CD14-positive monocyte (primary cell): ENCODE results near the gene UBE2H. TPM values are rescaled to one million over a fixed set of nuclear protein-coding genes. Genes with fewer than 3 reads are reported as not detected.

Experiments used
- DNase-seq, 3 donors: peaks; one replicate each; pipeline ENCODE4 v3.0.0-alpha.2; 2011 to 2022
- H2AFZ ChIP-seq: 2 replicates; pipeline ENCODE4 v1.6.0; 2012; ENCODE audit warnings: mild to moderate bottlenecking, low read depth, low read length, inconsistent platforms; ENCODE audit not compliant: insufficient read depth, poor library complexity, severe bottlenecking
- H3K27ac ChIP-seq, 2 donors: 1 replicate in 1 of 2; 2 replicates in 1 of 2; pipeline ENCODE4 v1.5.1; 2012 to 2013; ENCODE audit warnings: low read length in 2 of 2, control low read depth in 1 of 2, inconsistent platforms in 1 of 2, low read depth in 1 of 2, mild to moderate bottlenecking in 1 of 2
- H3K27me3 ChIP-seq, 2 donors: one replicate each; pipeline versions ENCODE4 v1.6.0 to v1.6.1; 2011 to 2013; ENCODE audit warnings: low read length in 2 of 2; ENCODE audit not compliant: control insufficient read depth in 2 of 2, insufficient read depth in 2 of 2
- H3K36me3 ChIP-seq, 2 donors: replicated peaks in 1 of 2; 1 replicate in 1 of 2; 2 replicates in 1 of 2; pipeline versions ENCODE4 v1.5.1 to v1.6.1; 2012 to 2013; ENCODE audit warnings: low read length in 2 of 2, control low read depth in 1 of 2, inconsistent platforms in 1 of 2, mild to moderate bottlenecking in 1 of 2; ENCODE audit not compliant: insufficient read depth in 2 of 2, control insufficient read depth in 1 of 2
- H3K4me1 ChIP-seq, 2 donors: 1 replicate in 1 of 2; 2 replicates in 1 of 2; pipeline versions ENCODE4 v1.5.1 to v1.6.1; 2012 to 2013; ENCODE audit warnings: low read length in 2 of 2, control low read depth in 1 of 2, inconsistent platforms in 1 of 2, mild to moderate bottlenecking in 1 of 2, moderate library complexity in 1 of 2; ENCODE audit not compliant: insufficient read depth in 2 of 2, control insufficient read depth in 1 of 2
- H3K4me2 ChIP-seq: replicated peaks from 2 replicates; pipeline ENCODE3; 2012; ENCODE audit warnings: low read length, moderate library complexity, mild to moderate bottlenecking; ENCODE audit not compliant: poor library complexity, severe bottlenecking; ENCODE audit errors: extremely low read depth
- H3K4me3 ChIP-seq, 3 experiments: fragments of 200-600 bp in 1 of 3; sonication (generic) in 1 of 3; replicated peaks in 1 of 3; 1 replicate in 2 of 3; 2 replicates in 1 of 3; pipeline ENCODE4 v1.5.1; 2011 to 2013; ENCODE audit warnings: low read length in 3 of 3, mild to moderate bottlenecking in 3 of 3, control low read depth in 2 of 3, low read depth in 2 of 3, inconsistent platforms in 1 of 3, moderate library complexity in 1 of 3
- H3K79me2 ChIP-seq: 2 replicates; pipeline ENCODE4 v1.6.0; 2012; ENCODE audit warnings: mild to moderate bottlenecking, control low read depth, inconsistent platforms, low read length, moderate library complexity; ENCODE audit not compliant: insufficient read depth
- H3K9ac ChIP-seq: 2 replicates; pipeline ENCODE4 v1.6.0; 2017; ENCODE audit warnings: low read length, mild to moderate bottlenecking; ENCODE audit not compliant: insufficient read depth, poor library complexity, severe bottlenecking
- H3K9me3 ChIP-seq, 2 donors: replicated peaks in 1 of 2; 1 replicate in 1 of 2; 2 replicates in 1 of 2; pipeline versions ENCODE4 v1.5.1 to v1.6.1; 2012 to 2013; ENCODE audit warnings: low read length in 2 of 2, control low read depth in 1 of 2; ENCODE audit not compliant: control insufficient read depth in 1 of 2, insufficient read depth in 1 of 2
- H4K20me1 ChIP-seq: 2 replicates; pipeline ENCODE4 v1.6.0; 2012; ENCODE audit warnings: mild to moderate bottlenecking, low read length, control low read depth, moderate library complexity; ENCODE audit not compliant: insufficient read depth
- H3K27ac Mint-ChIP-seq, 7 donors: one replicate each; pipeline ENCODE4 v1.8.0; 2020; ENCODE audit warnings: mild to moderate bottlenecking in 7 of 7, mixed read lengths in 7 of 7, moderate library complexity in 6 of 7, inconsistent platforms in 2 of 7
- H3K27me3 Mint-ChIP-seq, 3 donors: one replicate each; pipeline ENCODE4 v1.8.0; 2021 to 2022; ENCODE audit warnings: low read depth in 3 of 3, mild to moderate bottlenecking in 3 of 3, mixed read lengths in 3 of 3, moderate library complexity in 3 of 3, inconsistent platforms in 1 of 3
- H3K36me3 Mint-ChIP-seq, 2 donors: one replicate each; pipeline ENCODE4 v1.8.0; 2020; ENCODE audit warnings: mixed read lengths in 2 of 2, inconsistent platforms in 1 of 2, mild to moderate bottlenecking in 1 of 2
- H3K4me1 Mint-ChIP-seq: one replicate; pipeline ENCODE4 v1.8.0; 2020; ENCODE audit warnings: mild to moderate bottlenecking, mixed read lengths
- H3K4me3 Mint-ChIP-seq, 2 donors: one replicate each; pipeline ENCODE4 v1.8.0; 2020; ENCODE audit warnings: mild to moderate bottlenecking in 2 of 2, mixed read lengths in 2 of 2, moderate library complexity in 1 of 2
- H3K9me3 Mint-ChIP-seq, 7 donors: one replicate each; pipeline ENCODE4 v1.8.0; 2020 to 2022; ENCODE audit warnings: mixed read lengths in 7 of 7, mild to moderate bottlenecking in 6 of 7, moderate library complexity in 6 of 7, inconsistent platforms in 2 of 7
- WGBS: methylation state at CpG from one replicate; pipeline ENCODE4 v1.1.5; 2013; ENCODE audit warnings: missing lambda C conversion rate; ENCODE audit not compliant: insufficient coverage; 5-methylcytosine and 5-hydroxymethylcytosine counted together
- intact Hi-C, 2 donors: fragments of 100-400 bp; cut with micrococcal nuclease; formaldehyde crosslinking; loops; one replicate each; pipeline versions ENCODE4 v1.15.0 to v1.15.1; 2023
- polyA plus RNA-seq, 3 donors: library from polyadenylated mRNA; depleted of rRNA in 1 of 3; unstranded in 2 of 3; stranded (reverse) in 1 of 3; fragments of 300-500 nt in 2 of 3; fragments of >200 nt in 1 of 3; fragmentation: Illumina TruSeq in 2 of 3; gene quantifications; 1 replicate in 2 of 3; 2 replicates in 1 of 3; pipeline ENCODE4 v1.2.3, GENCODE V29; 2012 to 2021
- TF ChIP-seq, protein P1 (sequence below): fragments of 200-600 bp; IDR thresholded peaks from one replicate; pipeline ENCODE4 v1.8.0; 2022; ENCODE audit warnings: antibody characterized with exemption, mild to moderate bottlenecking

UBE2H gene
- polyA plus RNA-seq, 3 donors, result 12.6 to 26.0 (median 16.0) TPM

DNA sequence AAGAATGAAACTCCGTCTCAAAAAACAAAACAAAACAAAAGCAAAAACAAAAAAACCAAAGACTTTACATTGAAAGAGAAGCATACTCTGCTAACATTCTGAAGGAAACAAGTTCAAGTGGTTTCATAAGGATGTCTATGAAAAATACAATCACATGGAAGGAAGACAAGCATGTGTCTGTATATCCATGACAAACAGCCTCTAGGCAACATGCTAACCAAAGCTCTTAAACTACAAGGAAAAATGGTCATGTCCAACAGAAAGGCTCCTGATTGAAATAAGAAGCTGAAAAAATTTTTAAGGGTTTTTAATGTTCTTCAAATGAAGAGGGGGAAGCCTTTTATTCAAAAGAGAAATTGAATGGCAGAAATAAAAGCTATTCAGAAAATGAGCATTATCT is 64.9 kb downstream of the UBE2H start:
- H3K4me3 Mint-ChIP-seq, result no peak overlapping the region
- intact Hi-C loops, result no loop called here
- Histone ChIP-seq H3K4me1 (no peaks in the 10 kb centered on the region), H3K79me2 (no peaks in the 10 kb centered on the region), H3K4me3 (no peak overlapping the region), H4K20me1 (peaks cover 53% of the 10 kb centered on the region), H3K4me2 (no peak overlapping the region), H3K27me3 (no peaks in the 10 kb centered on the region), H3K36me3 (peaks cover 8 to 15% of the 10 kb centered on the region in 2 donors), H2AFZ (no peak overlapping the region), H3K9me3 (no peaks in the 10 kb centered on the region), H3K9ac (no peak overlapping the region), H3K27ac (no peak overlapping the region)
- DNase-seq, result no peak
- no peaks in the 10 kb centered on the region for H3K4me1 Mint-ChIP-seq
- H3K9me3 Mint-ChIP-seq, result no peaks in the 10 kb centered on the region
- TF ChIP-seq, protein P1, sequence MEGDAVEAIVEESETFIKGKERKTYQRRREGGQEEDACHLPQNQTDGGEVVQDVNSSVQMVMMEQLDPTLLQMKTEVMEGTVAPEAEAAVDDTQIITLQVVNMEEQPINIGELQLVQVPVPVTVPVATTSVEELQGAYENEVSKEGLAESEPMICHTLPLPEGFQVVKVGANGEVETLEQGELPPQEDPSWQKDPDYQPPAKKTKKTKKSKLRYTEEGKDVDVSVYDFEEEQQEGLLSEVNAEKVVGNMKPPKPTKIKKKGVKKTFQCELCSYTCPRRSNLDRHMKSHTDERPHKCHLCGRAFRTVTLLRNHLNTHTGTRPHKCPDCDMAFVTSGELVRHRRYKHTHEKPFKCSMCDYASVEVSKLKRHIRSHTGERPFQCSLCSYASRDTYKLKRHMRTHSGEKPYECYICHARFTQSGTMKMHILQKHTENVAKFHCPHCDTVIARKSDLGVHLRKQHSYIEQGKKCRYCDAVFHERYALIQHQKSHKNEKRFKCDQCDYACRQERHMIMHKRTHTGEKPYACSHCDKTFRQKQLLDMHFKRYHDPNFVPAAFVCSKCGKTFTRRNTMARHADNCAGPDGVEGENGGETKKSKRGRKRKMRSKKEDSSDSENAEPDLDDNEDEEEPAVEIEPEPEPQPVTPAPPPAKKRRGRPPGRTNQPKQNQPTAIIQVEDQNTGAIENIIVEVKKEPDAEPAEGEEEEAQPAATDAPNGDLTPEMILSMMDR, result no peak
- H3K27ac Mint-ChIP-seq, result no peak overlapping the region
- H3K36me3 Mint-ChIP-seq, result peaks cover 29 to 31% of the 10 kb centered on the region in 2 donors
- no CpG with 5 or more reads among the region's 1 CpG for WGBS
- no peaks in the 10 kb centered on the region for H3K27me3 Mint-ChIP-seq

DNA sequence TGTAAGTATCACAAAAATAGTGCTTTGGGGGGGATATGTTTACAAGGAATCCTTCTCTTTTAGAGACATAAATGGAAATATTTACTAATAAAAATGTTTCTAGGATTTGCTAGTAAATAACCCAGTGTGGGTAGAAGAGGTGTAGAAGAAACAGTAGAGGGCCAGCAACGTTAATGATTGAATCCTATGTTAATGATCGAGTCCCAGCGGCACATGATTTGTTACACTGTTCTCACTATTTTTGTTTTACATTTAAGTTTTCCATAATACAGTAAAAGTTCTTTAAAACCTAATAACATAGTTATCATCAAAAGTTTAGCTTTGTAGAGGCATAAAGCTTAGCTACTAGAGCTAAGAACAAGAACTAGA is 66.0 kb downstream of the UBE2H start:
- no peak overlapping the region for H3K27ac Mint-ChIP-seq
- peaks cover 34% of the 10 kb centered on the region in 2 donors for H3K36me3 Mint-ChIP-seq
- no peaks in the 10 kb centered on the region for H3K9me3 Mint-ChIP-seq
- H3K9me3 ChIP-seq, result no peaks in the 10 kb centered on the region
- TF ChIP-seq, protein P1, result no peak
- H3K79me2 ChIP-seq, result no peaks in the 10 kb centered on the region
- no peak overlapping the region for H2AFZ ChIP-seq
- no peak for DNase-seq
- no peak overlapping the region for H3K4me2 ChIP-seq
- no peak overlapping the region for H3K27ac ChIP-seq
- no peaks in the 10 kb centered on the region for H3K4me1 ChIP-seq
- intact Hi-C loops, result no loop called here
- H3K27me3 ChIP-seq, result no peaks in the 10 kb centered on the region
- no CpG with 5 or more reads among the region's 3 CpGs for WGBS
- H3K27me3 Mint-ChIP-seq, result no peaks in the 10 kb centered on the region
- H3K9ac ChIP-seq, result no peak overlapping the region
- H3K4me3 Mint-ChIP-seq, result no peak overlapping the region
- peaks cover 47% of the 10 kb centered on the region for H4K20me1 ChIP-seq
- H3K4me3 ChIP-seq, result no peak overlapping the region
- H3K36me3 ChIP-seq, result peaks cover 8 to 15% of the 10 kb centered on the region in 2 donors
- no peaks in the 10 kb centered on the region for H3K4me1 Mint-ChIP-seq
